Adipose tissue (tissue), 3 donors: ENCODE results near the gene BPTF. TPM values are rescaled to one million over a fixed set of nuclear protein-coding genes. Genes with fewer than 3 reads are reported as not detected.
"Not testable (repeated sequence)": the region's sequence is repeated elsewhere in the genome, so short reads cannot be mapped to it uniquely, and the experiment has no call there.

Experiments used
- H3K27ac ChIP-seq: one replicate; pipeline ENCODE4 v1.5.1; 2013; ENCODE audit warnings: low read depth, low read length
- WGBS, 3 donors: extraction: QIAGEN DNeasy Blood & Tissue Kit; methylation state at CpG; one replicate each; pipeline ENCODE4 v1.1.7; 2013; 5-methylcytosine and 5-hydroxymethylcytosine counted together
- polyA plus RNA-seq, 3 donors: library from polyadenylated mRNA; stranded (reverse); fragments of 200-250 nt; gene quantifications; one replicate each; pipeline ENCODE4 v1.2.3, GENCODE V29; 2013
- donor health status: healthy with polysubstance abuse.
- donor health status: Bipolar disorder and iron deficiency.
- donor health status: healthy.

Gene BPTF
- polyA plus RNA-seq, 3 donors, result 10.6 to 23.1 (median 18.0) TPM

DNA sequence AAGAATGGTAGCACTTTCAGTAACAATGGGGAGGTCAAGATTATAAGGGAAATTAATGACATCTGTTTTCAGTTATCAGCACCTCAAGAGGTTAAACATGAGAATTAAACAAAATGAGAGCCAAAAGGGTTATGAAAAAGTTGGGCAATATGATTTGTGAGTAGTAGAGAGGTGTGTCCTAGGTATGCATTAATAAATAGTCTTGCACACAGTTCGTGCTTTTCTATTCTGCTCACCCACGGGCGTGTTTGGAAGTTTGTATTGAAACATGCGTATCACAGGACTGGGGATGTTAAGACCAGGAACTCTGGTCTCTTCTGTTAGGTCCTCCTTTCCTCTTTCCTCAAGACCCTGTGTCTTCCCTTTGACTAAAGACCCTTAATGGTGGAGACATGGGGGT lies 6.0 kb downstream of the BPTF start:
- no peak overlapping the region for H3K27ac ChIP-seq
- 77 to 85% (median 80%) methylated on average over 4 of the region's 4 CpGs for WGBS, 3 donors

DNA sequence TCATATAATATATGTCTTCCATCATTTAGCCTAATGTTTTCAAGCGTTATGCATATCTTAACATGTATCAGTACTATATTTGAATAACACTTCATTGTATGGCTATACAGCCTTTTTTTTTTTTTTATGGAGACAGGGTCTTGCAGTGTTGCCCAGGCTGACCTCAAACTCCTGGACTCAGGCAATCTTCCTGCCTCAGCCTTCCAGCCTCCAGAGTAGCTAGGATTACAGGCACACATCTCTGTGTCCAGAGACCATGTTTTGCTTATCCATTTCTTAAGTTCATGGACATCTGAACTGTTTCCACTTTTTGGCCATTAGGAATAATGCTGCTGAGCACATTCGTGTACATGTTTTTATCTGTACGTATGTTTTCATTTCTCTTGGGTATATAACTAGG lies 7.8 kb downstream of the BPTF start:
- no peak overlapping the region for H3K27ac ChIP-seq
- WGBS, 3 donors, result 88 to 93% (median 92%) methylated on average over 3 of the region's 3 CpGs

DNA sequence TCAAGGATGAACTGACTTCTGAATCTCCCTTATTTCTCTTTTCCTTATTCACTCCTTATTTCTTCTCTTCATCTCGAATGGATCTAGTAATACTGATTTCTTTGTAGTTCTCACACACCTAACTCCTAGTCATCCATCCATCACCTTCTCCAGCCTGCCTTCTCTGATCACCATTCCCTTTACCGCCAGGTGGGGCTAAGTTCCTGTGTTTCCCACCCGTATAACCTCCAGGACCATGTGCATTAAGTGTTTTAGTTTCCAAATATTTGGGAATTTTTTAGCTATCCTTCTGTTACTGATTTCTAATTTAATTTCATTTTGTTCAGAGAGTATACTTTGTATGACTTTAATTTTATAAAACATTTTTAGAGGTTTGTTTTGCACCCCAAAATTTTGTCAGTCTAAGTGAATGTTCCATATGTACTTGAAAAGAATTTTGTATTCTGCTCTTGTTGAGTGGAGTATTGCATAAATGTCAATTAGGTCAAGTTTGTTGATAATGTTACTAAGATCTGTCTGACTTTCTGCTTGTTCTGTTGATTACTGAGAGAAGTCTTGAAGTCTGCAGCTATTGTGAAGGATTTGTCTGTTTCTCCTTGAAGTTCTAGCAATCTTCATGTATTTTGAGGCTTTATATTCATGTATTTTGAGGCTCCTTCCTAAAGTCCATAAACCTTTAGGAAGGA lies 8.8 kb downstream of the BPTF start:
- H3K27ac ChIP-seq, result no peak overlapping the region
- WGBS, 3 donors, result 89 to 92% (median 91%) methylated on average over 3 of the region's 3 CpGs

DNA sequence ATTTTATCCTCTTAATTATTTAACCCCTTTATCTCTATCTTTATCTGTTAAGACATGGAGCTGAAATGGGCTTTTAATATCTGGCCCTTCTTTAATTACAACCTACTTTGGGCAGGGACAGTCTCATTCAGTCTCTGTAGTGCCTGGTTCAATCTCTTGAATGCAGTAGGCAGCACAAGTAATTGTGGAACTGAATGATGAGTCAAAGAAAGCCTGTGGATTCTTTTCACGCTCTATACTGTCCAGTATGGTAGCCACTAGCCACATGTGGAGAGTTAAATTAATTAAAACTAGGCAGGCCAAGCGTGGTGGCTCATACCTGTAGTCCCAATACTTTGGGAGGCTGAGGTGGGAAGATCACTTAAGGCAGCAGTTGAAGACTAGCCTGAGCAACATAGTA lies 9.3 kb downstream of the BPTF start:
- WGBS, 3 donors, result 96 to 99% (median 98%) methylated on average over 2 of the region's 2 CpGs
- no peak overlapping the region for H3K27ac ChIP-seq

DNA sequence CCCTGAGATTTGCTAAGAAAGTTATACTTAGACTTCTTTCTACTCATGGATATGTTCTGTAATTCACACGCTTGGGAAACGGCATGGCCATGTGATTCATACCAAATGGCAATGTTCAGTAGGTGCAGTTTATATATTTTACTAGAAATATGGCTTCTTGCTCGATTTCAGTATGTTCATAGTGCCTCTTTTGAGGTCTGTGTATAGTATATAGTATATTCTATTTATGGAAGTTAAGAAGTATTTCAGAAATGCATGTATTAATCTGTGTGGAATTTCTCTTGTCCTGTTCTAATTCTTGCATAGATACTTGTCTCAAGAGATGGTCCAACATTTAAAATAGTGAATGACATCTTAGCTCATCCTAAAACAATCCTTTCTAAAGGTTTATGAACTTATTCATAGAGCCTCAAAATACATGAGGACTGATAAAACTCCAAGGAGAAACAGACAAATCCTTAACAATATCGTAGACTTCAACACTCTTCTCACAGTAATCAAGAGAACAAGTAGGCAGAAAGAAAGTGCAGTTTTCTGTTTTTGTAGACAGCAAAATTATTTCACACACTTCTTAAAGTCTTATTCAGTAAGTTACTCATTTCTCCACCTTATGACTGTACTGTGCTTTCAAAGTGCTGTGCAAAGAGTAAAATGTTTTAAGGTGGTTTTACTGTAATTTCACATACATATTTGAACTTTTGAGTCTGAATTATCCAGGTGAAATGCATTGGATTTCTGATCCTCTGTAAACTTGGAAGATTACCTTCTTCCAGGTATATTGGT lies 11.1 kb downstream of the BPTF start:
- H3K27ac ChIP-seq, result no peak overlapping the region
- WGBS, 3 donors, result 44 to 60% (median 59%) methylated on average over 4 of the region's 4 CpGs

DNA sequence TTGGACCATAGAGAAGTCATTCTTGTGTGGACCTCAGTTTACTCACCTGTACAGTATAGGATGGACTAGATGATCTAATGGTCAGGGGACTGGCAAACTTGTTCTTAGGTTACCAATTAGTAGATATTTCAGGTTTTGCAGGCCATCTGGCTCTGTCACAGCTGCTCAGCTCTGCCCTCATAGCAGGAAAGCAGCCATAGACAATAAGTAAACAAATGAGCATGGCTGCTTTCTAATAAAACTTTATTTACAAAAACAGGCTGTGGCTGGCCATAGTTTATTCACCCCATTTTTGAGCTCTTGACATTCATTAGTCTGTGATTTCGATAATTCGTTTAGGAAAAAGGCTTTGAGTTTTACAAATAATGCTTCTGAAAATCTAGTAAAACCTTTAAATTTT lies 12.7 kb downstream of the BPTF start:
- WGBS, 3 donors, result 94 to 100% (median 97%) methylated on average over 2 of the region's 2 CpGs
- no peak overlapping the region for H3K27ac ChIP-seq

DNA sequence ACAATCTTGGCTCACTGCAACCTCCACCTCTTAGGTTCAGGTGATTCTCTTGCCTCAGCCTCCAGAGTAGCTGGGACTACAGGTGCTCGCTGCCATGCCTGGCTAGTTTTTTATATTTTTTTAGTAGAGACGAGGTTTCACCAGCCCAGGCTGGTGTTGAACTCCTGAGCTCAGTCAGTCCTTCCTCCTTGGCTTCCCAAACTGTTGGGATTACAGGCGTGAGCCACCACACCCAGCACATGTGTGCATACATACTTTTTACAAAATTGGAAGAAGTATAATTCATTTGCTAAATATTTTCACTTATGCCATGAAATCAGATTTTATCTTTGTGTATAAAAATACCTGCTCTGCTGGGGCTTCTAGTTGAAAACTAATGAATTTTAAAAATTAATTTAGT lies 13.2 kb downstream of the BPTF start:
- 85 to 89% (median 87%) methylated on average over 3 of the region's 3 CpGs for WGBS, 3 donors
- no peak overlapping the region for H3K27ac ChIP-seq

DNA sequence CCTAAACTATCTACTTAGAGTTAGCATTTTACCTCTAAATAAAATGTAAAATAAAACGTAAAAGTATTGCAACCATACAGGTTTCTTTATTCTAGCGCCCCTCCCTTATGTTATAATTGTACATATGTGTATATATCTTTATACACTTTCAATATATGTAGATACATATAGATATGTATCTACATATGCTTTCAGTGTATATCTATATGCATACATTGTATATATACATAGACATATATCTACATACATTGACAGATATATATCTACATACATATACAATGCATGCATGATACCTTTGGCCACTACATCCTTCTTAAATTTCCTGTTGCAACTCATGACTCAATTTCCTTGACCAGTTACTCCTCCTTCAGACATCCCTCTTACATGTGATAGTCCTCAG lies 16.7 kb downstream of the BPTF start:
- WGBS, 3 donors, result 86 to 98% (median 87%) methylated on average over 2 of the region's 2 CpGs
- no peak overlapping the region for H3K27ac ChIP-seq

DNA sequence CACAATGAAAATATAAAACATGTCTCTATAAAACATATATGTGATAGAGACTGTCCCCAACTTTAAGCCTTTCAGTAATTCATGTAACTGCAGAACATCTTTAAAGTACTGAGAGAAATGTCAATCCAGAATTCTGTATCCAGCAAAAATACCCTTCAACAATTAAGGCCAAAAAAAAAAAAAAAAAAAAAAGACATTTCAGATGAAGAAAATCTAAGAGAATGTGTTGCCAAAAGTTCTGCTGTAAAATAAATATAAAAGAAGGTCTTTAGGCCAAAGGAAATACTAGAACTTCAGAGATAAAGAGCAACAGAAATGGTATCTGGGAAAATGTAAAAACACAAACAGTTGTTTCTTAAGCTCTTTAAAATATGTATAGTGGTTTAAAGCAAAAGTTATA lies 17.3 kb downstream of the BPTF start:
- H3K27ac ChIP-seq, result no peak overlapping the region

DNA sequence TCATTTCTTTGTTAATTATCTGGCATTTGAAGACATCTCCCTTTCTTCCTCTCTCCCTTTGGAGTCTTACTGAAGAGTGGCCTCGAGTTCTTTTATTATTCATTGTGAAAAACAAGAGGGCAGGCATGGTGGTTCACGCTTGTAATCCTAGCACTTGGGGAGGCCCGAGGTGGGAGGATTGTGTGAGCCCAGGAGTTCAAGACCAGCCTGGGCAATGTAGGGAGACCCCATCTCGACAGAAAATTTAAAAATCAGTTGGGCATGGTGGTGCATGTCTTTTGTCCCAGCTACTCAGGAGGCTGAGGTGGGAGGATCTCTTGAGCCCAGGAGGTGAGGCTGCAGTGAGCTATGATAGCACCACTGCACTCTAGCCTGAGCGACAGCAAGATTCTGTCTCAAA lies 20.1 kb downstream of the BPTF start:
- no peak overlapping the region for H3K27ac ChIP-seq
- 93% methylated on average over 5 of the region's 5 CpGs for WGBS, 3 donors

DNA sequence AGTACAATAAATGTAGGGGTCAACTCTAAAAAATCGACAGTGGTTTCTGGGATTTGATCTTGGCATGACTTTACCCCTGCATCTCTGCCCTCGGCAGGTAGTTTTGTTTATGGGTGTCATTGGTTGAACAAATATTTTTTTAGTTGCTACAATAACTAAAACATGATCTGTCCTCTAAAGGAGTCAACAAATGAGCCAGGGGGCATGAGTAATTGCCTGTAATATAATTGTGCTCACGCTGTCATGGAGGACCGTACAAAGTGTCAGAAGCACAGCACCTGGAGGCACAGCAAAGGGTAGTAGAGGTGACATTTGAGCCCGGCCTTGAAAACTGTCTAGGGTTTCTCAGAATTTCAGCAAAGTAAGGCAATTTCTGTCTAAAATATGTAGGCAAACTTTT lies 22.9 kb downstream of the BPTF start:
- not testable (repeated sequence) for H3K27ac ChIP-seq
- WGBS, 3 donors, result 74 to 94% (median 92%) methylated on average over 5 of the region's 5 CpGs

DNA sequence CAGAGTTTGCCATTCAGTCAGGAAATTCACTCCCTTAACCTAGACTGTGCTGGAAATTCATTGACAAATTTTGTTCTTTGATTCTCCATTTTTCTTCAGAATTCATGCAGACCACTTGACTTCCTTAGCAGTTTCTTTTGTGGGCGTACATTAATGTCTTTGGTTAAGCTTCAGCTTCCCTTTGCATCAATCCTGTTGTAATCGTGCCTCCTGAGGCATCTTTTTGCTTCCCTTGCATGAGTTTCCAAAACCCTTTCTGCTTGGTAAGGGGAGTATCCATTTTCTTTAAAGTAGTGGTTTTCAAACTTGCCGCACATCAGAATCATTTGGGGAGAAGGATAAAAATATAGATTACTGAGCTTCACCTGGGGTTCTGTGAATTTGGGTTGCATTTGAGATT lies 23.5 kb downstream of the BPTF start:
- WGBS, 3 donors, result 69 to 82% (median 69%) methylated on average over 3 of the region's 3 CpGs
- not testable (repeated sequence) for H3K27ac ChIP-seq

DNA sequence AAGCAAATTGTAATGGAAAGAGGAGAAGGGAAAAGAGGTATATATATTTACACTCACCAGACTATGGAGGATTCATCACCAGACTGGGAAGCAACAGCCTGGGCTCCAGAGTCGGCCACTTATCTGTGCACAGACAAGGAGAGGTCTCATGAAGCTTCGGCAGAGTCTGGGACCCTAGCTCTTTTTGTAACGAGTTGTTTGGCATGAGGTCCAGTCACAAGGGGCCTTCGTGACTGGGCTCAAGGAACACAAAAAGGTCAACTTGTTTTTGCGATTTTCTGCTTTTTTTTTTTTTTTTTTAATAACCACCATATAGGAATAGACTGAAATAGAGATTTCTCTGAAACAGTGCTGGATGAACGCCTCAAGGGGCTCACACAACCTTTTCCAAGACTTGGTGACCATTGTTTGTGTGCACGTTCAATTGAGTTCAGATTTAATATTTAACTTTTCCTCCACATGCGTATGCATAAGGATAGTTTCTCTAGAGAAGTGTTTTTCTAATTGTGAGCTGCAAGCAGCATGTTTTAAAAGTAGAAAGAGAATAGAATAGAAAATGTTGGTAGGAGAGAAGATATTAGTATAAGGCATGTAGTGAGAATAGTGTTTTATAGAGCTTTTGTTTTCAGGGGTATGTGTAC lies 25.8 kb downstream of the BPTF start:
- WGBS, 3 donors, result 49 to 91% (median 83%) methylated on average over 8 of the region's 8 CpGs
- H3K27ac ChIP-seq, result no peak overlapping the region

DNA sequence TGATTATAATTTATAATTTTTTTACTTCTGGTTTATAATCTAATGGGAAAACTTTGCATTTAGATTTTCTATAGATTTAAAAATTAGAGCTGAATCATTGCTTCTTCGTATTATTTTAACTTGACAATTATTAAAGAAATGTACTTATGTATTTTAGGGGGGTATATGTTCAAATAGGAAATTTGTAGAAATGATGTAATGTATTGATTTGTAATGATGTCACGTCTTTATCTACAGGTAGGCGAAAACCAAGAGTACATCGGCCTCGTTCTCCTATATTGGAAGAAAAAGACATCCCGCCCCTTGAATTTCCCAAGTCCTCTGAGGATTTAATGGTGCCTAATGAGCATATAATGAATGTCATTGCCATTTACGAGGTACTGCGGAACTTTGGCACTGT lies 28.4 kb downstream of the BPTF start:
- no peak overlapping the region for H3K27ac ChIP-seq
- 94 to 96% (median 95%) methylated on average over 8 of the region's 8 CpGs for WGBS, 3 donors

DNA sequence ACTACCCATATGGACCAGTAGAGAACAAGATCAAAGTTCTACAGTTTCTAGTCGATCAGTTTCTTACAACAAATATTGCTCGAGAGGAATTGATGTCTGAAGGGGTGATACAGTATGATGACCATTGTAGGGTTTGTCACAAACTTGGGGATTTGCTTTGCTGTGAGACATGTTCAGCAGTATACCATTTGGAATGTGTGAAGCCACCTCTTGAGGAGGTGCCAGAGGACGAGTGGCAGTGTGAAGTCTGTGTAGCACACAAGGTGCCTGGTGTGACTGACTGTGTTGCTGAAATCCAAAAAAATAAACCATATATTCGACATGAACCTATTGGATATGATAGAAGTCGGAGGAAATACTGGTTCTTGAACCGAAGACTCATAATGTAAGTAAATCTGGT lies 29.1 kb downstream of the BPTF start:
- 94 to 96% (median 96%) methylated on average over 6 of the region's 6 CpGs for WGBS, 3 donors
- no peak overlapping the region for H3K27ac ChIP-seq

DNA sequence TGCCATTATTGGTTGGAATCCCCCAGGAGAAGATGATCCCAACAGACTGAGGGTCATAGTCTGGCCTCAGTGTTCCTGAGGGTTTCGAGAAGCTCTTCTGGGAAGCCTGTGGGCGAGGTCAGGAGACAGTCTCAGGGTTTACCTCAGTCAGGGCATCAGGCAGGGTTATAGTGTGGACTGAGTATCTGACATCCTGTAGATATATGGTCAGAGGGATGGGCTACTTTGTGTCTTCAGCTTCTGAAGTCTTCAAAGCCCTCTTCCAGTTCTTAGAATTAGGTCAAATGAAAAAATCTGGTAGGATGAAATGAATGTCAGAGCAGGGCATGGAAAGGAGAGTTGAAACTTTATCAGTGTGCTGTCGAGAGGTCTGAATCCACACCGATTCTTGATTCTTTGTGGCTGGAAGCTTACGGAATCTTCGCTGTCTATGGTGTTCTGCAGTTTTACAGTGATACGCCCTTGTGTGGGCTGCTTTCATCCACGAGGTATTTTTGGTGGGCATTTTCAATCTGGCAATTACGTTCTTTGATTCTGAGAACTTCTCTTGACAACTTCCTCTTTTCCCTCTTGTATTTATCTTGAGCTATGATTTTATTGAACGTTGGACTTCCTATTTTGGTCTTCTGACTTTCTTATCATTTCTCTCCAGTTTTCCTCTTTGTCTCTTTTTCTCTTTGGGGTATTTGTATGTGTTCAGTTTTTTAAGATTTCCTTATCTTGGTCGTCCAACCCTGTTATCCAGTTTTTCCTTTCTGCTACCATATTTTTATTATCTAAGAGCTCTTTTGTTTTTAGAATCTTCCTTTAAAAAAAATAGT lies 30.4 kb downstream of the BPTF start:
- WGBS, 3 donors, result 52 to 76% (median 62%) methylated on average over 11 of the region's 11 CpGs
- no peak overlapping the region for H3K27ac ChIP-seq

DNA sequence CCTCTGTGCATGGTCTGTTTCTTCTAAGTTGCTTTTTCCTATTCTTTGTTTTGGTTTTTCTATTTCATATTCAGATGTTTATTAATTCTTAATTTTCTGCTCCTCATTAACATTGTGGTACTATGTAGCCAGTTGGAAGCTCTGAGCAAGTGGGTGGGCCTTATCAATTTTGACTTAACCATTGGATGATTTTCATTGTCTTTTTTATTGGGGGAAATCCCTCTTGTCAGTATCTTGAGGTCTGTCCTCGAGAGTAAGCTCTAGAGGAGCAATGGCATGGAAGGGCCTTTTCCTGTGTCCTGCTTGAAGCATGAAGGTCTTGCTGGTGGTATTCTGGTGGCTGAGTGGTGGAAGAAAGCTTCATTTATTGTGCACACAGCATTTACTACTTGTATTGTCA lies 31.1 kb downstream of the BPTF start:
- WGBS, 3 donors, result 33 to 63% (median 49%) methylated on average over 1 of the region's 1 CpG
- not testable (repeated sequence) for H3K27ac ChIP-seq

DNA sequence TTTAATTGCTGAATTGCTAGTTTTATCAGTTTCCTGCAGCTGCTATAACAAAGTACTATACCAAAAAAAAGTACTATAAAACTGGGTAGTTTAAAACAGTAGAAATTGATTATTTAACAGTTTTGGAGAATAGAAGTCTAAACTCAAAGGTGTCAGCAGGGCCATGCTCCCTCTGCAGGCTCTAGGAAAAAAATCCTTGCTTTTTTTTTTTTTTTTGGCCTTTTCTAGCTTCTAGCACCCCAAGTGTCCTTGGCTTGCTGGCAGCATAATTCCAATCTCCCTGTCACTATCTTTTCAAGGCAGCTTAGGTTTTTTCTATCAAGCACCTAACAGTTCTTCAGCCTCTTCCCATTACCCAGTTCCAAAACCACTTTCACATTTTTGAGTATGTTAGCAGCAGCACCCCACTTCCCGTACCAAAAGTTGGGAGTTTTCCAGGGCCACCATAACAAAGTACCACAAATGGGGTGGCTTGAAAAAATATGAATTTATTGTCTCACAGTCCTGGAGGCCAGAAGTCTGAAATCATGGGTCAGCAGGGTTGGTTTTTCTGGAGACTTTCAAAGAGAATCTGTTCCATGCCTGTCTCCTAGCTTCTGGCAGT lies 37.4 kb downstream of the BPTF start:
- WGBS, 3 donors, result 92 to 100% (median 94%) methylated on average over 1 of the region's 1 CpG
- no peak overlapping the region for H3K27ac ChIP-seq
